ENCODE data around the gene POLH.

DNA sequence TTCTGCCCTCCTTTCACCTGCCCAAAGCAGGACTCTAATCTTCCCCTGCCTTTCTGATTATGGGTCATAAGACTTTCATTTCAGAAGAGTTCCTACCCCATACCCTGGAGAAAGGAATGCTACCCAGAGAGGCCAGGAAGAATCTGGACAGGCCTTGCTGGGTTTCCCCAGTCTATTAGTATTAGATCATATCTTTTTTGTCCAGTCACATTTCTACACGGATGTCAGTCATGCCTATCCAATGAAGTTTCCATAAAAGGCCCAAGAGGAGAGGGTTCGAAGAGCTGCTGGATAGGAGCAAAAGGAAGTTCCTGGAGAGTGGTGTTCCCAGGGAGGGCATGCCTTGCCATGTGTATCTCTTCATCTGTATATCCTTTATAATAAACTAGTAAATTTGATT is 3.2 kb downstream of the POLH start:
- TF ChIP-seq, protein P1, sequence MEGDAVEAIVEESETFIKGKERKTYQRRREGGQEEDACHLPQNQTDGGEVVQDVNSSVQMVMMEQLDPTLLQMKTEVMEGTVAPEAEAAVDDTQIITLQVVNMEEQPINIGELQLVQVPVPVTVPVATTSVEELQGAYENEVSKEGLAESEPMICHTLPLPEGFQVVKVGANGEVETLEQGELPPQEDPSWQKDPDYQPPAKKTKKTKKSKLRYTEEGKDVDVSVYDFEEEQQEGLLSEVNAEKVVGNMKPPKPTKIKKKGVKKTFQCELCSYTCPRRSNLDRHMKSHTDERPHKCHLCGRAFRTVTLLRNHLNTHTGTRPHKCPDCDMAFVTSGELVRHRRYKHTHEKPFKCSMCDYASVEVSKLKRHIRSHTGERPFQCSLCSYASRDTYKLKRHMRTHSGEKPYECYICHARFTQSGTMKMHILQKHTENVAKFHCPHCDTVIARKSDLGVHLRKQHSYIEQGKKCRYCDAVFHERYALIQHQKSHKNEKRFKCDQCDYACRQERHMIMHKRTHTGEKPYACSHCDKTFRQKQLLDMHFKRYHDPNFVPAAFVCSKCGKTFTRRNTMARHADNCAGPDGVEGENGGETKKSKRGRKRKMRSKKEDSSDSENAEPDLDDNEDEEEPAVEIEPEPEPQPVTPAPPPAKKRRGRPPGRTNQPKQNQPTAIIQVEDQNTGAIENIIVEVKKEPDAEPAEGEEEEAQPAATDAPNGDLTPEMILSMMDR (IDR thresholded peaks at IDR 0.05): no peak
- TF ChIP-seq, protein P2, sequence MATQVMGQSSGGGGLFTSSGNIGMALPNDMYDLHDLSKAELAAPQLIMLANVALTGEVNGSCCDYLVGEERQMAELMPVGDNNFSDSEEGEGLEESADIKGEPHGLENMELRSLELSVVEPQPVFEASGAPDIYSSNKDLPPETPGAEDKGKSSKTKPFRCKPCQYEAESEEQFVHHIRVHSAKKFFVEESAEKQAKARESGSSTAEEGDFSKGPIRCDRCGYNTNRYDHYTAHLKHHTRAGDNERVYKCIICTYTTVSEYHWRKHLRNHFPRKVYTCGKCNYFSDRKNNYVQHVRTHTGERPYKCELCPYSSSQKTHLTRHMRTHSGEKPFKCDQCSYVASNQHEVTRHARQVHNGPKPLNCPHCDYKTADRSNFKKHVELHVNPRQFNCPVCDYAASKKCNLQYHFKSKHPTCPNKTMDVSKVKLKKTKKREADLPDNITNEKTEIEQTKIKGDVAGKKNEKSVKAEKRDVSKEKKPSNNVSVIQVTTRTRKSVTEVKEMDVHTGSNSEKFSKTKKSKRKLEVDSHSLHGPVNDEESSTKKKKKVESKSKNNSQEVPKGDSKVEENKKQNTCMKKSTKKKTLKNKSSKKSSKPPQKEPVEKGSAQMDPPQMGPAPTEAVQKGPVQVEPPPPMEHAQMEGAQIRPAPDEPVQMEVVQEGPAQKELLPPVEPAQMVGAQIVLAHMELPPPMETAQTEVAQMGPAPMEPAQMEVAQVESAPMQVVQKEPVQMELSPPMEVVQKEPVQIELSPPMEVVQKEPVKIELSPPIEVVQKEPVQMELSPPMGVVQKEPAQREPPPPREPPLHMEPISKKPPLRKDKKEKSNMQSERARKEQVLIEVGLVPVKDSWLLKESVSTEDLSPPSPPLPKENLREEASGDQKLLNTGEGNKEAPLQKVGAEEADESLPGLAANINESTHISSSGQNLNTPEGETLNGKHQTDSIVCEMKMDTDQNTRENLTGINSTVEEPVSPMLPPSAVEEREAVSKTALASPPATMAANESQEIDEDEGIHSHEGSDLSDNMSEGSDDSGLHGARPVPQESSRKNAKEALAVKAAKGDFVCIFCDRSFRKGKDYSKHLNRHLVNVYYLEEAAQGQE (IDR thresholded peaks at IDR 0.05; ENCODE audit: insufficient read depth in 1 of 2, low read depth in 2 of 2, low read length in 1 of 2): no peak
- TF ChIP-seq POLR2AphosphoS5 (IDR thresholded peaks at IDR 0.05; ENCODE audit: low read depth, low read length): no peak
- no peak for TF ChIP-seq SIN3A (IDR thresholded peaks at IDR 0.05; ENCODE audit: borderline replicate concordance, insufficient read depth, low read depth, low read length)
